Neural progenitor cell (in vitro differentiated cells): ENCODE results near the gene FYB1. TPM values are rescaled to one million over a fixed set of nuclear protein-coding genes. Genes with fewer than 3 reads are reported as not detected.
A peak's percentile ranks its signal among the peaks of the same experiment; 100 is the strongest.

Experiments
- DNase-seq: peaks from one replicate; pipeline ENCODE4 v3.0.0-alpha.2; 2016; ENCODE audit warnings: low spot score
- H2AFZ ChIP-seq: fragments of 200-600 bp; sonication (generic); replicated peaks from 2 replicates; pipeline ENCODE4 v1.6.1; 2016; ENCODE audit warnings: antibody characterized with exemption
- H3F3A ChIP-seq: fragments of 200-600 bp; sonication (generic); 2 replicates; pipeline ENCODE4 v1.6.1; 2016; ENCODE audit warnings: antibody characterized with exemption, low read depth
- H3K27ac ChIP-seq: fragments of 200-600 bp; sonication (generic); 2 replicates; pipeline ENCODE4 v1.5.1; 2016; ENCODE audit warnings: mild to moderate bottlenecking
- H3K27me3 ChIP-seq: fragments of 200-600 bp; sonication (generic); 2 replicates; pipeline ENCODE4 v1.6.1; 2016; ENCODE audit warnings: mild to moderate bottlenecking, moderate library complexity
- H3K36me3 ChIP-seq: fragments of 200-600 bp; sonication (generic); 2 replicates; pipeline ENCODE4 v1.5.1; 2016
- H3K4me1 ChIP-seq: fragments of 200-600 bp; sonication (generic); 2 replicates; pipeline ENCODE4 v1.6.1; 2016; ENCODE audit warnings: mixed run types
- H3K4me2 ChIP-seq: fragments of 200-600 bp; sonication (generic); 2 replicates; pipeline ENCODE4 v1.6.1; 2016
- H3K4me3 ChIP-seq: fragments of 200-600 bp; sonication (generic); 2 replicates; pipeline ENCODE4 v1.5.1; 2016
- H3K79me2 ChIP-seq: fragments of 200-600 bp; sonication (generic); 2 replicates; pipeline ENCODE4 v1.6.1; 2016; ENCODE audit warnings: low read depth
- H3K9ac ChIP-seq: fragments of 200-600 bp; sonication (generic); 2 replicates; pipeline ENCODE4 v1.6.1; 2016
- H3K9me3 ChIP-seq: fragments of 200-600 bp; sonication (generic); 2 replicates; pipeline ENCODE4 v1.5.1; 2016; ENCODE audit warnings: low read depth
- H4K20me1 ChIP-seq: fragments of 200-600 bp; sonication (generic); 2 replicates; pipeline ENCODE4 v1.6.1; 2016; ENCODE audit warnings: low read depth
- H3K27ac Mint-ChIP-seq: 3 replicates; pipeline ENCODE4 v1.8.0; 2021; ENCODE audit warnings: mixed read lengths
- H3K27me3 Mint-ChIP-seq: 2 replicates; pipeline ENCODE4 v1.8.0; 2022; ENCODE audit warnings: low read depth, mild to moderate bottlenecking, inconsistent platforms, moderate library complexity, mixed read lengths; ENCODE audit not compliant: insufficient read depth
- H3K36me3 Mint-ChIP-seq: 3 replicates; pipeline ENCODE4 v1.8.0; 2021; ENCODE audit warnings: mixed read lengths
- H3K4me1 Mint-ChIP-seq: 3 replicates; pipeline ENCODE4 v1.8.0; 2021; ENCODE audit warnings: mixed read lengths
- H3K4me3 Mint-ChIP-seq: 3 replicates; pipeline ENCODE4 v1.8.0; 2021; ENCODE audit warnings: mild to moderate bottlenecking, moderate library complexity, mixed read lengths
- H3K9me3 Mint-ChIP-seq: 3 replicates; pipeline ENCODE4 v1.8.0; 2020; ENCODE audit warnings: mixed read lengths
- CTCF ChIP-seq: fragments of 200-600 bp; sonication (generic); IDR thresholded peaks from 2 replicates; pipeline ENCODE4 v1.5.1; 2017; ENCODE audit warnings: antibody characterized with exemption, mild to moderate bottlenecking
- EZH2 ChIP-seq: fragments of 200-600 bp; sonication (generic); IDR thresholded peaks from 2 replicates; pipeline ENCODE4 v1.6.1; 2017; ENCODE audit warnings: antibody characterized with exemption, mild to moderate bottlenecking, moderate library complexity
- EZH2phosphoT487 ChIP-seq: fragments of 200-600 bp; sonication (generic); IDR thresholded peaks from 2 replicates; pipeline ENCODE4 v1.6.1; 2017; ENCODE audit warnings: antibody characterized with exemption
- total RNA-seq: library from RNA; depleted of rRNA; stranded (reverse); fragments of >200 nt; gene quantifications from 2 replicates; pipeline ENCODE4 v1.2.3, GENCODE V29; 2015; ENCODE audit warnings: low replicate concordance

The FYB1 gene
- total RNA-seq, 1 donor from 2014 or later = not detected

DNA sequence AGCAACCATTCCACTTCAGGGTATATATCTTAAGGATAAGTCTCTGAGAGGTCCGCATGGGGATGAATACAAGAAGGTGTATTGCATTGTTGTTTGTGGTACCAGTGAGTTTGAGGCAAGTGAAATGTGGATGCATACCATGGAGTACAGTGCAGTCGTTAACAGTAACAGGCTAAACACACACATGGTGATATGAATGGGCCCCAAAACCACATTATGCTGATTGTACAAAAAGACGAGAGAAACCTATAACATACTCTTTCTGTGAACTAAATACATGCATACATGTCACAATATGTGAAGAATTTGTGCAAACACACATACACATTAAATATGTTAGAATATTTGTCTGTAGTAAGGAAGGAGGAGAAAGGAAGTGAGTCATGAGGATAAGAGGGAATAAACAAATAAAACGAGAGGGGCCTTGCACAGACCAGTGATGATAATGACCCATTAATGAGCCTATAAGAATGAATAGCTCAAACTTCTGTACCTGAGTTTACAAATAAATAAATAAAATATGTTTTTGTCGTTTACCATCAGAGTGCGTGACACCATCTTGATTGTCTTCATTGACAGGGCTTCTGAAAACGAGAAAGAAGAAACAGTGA is 78.7 kb downstream of the FYB1 start:
- H3K36me3 Mint-ChIP-seq = no peaks in the 10 kb centered on the region

GRCh38 chr5:39138892-39139291 is 80.5 kb downstream of the FYB1 start:
- no peak overlapping the region for H3K27ac ChIP-seq
- no peak overlapping the region for H3K27ac Mint-ChIP-seq
- H3K27me3 ChIP-seq = no peaks in the 10 kb centered on the region
- H3K36me3 Mint-ChIP-seq = no peaks in the 10 kb centered on the region
- H3K79me2 ChIP-seq = no peaks in the 10 kb centered on the region
- no peak for DNase-seq
- H4K20me1 ChIP-seq = no peaks in the 10 kb centered on the region
- H3K4me3 Mint-ChIP-seq = no peak overlapping the region
- no peaks in the 10 kb centered on the region for H3K36me3 ChIP-seq
- H3K27me3 Mint-ChIP-seq = no peaks in the 10 kb centered on the region
- H3K4me1 ChIP-seq = no peaks in the 10 kb centered on the region
- no peaks in the 10 kb centered on the region for H3K4me1 Mint-ChIP-seq
- no peaks in the 10 kb centered on the region for H3K9me3 ChIP-seq
- no peak overlapping the region for H3K4me2 ChIP-seq
- H3K9ac ChIP-seq = no peak overlapping the region
- no peak overlapping the region for H3K4me3 ChIP-seq
- TF ChIP-seq EZH2phosphoT487 = no peak
- no peak for TF ChIP-seq EZH2
- no peak for TF ChIP-seq CTCF
- H2AFZ ChIP-seq = no peak overlapping the region
- H3K9me3 Mint-ChIP-seq = no peaks in the 10 kb centered on the region
- no peaks in the 10 kb centered on the region for H3F3A ChIP-seq

More for the DNA sequence above, 78.7 kb downstream of the FYB1 start:
- no peak overlapping the region for H2AFZ ChIP-seq
- TF ChIP-seq EZH2 (no peak), EZH2phosphoT487 (no peak), CTCF (no peak)
- no peaks in the 10 kb centered on the region for H3K9me3 ChIP-seq
- no peak overlapping the region for H3K4me3 ChIP-seq
- Mint-ChIP-seq H3K4me1 (no peaks in the 10 kb centered on the region), H3K4me3 (no peak overlapping the region), H3K27me3 (no peaks in the 10 kb centered on the region), H3K9me3 (no peaks in the 10 kb centered on the region), H3K27ac (no peak overlapping the region)
- H3K27ac ChIP-seq = no peak overlapping the region
- no peak overlapping the region for H3K9ac ChIP-seq
- DNase-seq = no peak
- no peaks in the 10 kb centered on the region for H3K36me3 ChIP-seq
- H3K4me2 ChIP-seq = no peak overlapping the region
- H4K20me1 ChIP-seq = no peaks in the 10 kb centered on the region
- no peaks in the 10 kb centered on the region for H3F3A ChIP-seq
- H3K4me1 ChIP-seq = no peaks in the 10 kb centered on the region
- H3K79me2 ChIP-seq = no peaks in the 10 kb centered on the region
- no peaks in the 10 kb centered on the region for H3K27me3 ChIP-seq

- Mint-ChIP-seq H3K4me1 (no peaks in the 10 kb centered on the region), H3K9me3 (no peaks in the 10 kb centered on the region), H3K27me3 (no peaks in the 10 kb centered on the region), H3K36me3 (no peaks in the 10 kb centered on the region), H3K27ac (no peak overlapping the region), H3K4me3 (no peak overlapping the region)
- Histone ChIP-seq H3K36me3 (no peaks in the 10 kb centered on the region), H3K9me3 (no peaks in the 10 kb centered on the region), H3F3A (no peaks in the 10 kb centered on the region), H3K27ac (no peak overlapping the region), H4K20me1 (no peaks in the 10 kb centered on the region), H3K9ac (no peak overlapping the region), H3K4me2 (no peak overlapping the region), H3K27me3 (no peaks in the 10 kb centered on the region), H3K4me3 (no peak overlapping the region), H3K79me2 (no peaks in the 10 kb centered on the region), H3K4me1 (no peaks in the 10 kb centered on the region), H2AFZ (no peak overlapping the region)
- no peak for TF ChIP-seq EZH2phosphoT487
- peak; percentile 49 for TF ChIP-seq CTCF
- peak; percentile 26 for DNase-seq
Observed at GRCh38 chr5:39137819-39138451, 81.4 kb downstream of the FYB1 start.
